NCI-H1930 (cell line): Measurements from ENCODE around the gene SLC7A6.

Experiments used
- DNase-seq, 2 experiments: peaks; one replicate each; lab custom pipeline; 2025; lab: John Stamatoyannopoulos, UW

SLC7A6 gene

DNA sequence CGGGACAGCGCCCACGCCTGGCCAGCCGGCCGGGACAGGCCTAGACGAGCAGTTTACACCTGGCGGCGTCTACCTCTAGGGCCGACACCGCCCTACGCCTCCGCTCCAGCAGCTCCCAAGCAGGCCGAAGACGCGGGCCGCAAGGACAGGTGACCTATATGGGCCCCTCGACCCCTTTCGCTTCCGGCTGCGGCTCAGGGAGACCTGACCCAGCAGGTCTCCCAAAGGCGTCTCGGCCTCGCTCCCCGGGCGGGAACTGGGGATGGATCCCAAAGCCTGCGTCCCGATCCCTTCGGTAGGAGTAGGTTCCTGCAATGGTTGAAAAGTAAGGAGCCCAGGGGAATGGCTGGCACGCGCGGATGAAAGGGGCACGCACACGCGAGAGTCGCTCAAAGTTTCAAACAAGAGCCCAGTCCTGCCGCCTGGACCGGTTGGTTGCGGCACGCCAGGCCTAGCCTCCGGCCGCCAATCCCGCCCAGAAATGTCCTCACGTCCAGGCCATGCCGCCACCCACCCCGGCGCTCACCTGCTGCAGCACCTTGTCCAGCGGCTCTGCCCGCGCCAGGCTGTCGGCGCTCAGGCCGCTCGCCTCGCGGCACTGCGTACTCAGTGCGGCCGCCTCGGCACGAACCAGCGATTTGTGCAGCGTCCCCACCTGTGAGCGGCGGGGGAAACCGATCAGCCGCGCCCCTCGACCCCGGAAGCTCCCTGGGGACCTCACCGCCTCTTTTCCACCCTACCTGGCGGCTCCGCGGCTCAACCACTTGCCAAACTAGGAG lies 29.0 kb upstream of the SLC7A6 start:
- DNase-seq: no peak

DNA sequence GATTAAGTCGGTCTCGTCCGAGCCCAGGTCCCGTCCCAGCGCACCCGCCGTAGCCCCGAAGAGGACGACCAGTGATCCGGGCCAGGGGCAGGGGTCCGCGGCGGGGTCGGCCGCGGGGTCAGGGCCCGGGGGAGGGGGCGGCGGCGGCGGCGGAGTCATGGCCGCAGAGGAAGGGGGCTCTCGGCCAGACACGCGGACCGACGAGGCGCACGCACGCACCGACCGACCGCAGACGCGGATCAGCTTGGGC lies 28.5 kb upstream of the SLC7A6 start, which contains the start of gene ESRP2:
Gene ESRP2 (minus strand): TSS at position 241 of the 250 bp plus-strand sequence. CDS start 82 bp downstream, at position 159.
- no peak for DNase-seq

DNA sequence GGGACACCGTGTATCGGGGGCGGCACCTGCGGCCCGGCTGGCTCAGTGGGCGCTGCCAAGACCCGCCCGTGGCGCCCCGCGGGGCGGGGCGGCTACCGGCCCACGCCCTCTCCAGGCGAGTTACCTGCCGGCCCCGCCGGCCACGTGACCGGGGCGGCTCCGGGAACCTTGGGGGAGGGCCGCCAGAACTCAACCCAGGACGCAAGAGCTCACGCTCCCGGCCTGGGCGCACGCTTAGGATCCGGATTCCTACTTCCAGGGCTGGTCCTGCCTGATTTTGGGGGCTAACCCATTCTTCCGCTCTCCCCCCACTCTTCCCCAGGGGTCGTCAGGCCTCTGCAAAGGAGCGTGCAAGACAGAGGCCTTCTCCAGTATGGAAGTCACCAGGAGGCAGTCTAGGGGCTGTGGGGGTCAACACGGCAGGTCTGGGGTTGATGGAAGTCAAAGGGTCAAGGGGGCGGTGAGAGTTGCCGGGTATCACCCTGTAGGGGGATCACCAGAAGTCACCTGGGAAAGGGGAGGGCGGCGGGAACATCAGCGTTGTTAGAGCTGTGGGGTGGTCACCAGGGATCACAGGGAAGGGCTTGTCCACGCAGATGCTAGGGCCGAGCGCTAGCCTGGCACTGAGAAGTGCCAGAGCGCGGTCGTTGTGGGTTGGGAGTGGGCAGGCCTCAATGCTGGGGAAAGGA lies 28.0 kb upstream of the SLC7A6 start:
- DNase-seq: no peak

DNA sequence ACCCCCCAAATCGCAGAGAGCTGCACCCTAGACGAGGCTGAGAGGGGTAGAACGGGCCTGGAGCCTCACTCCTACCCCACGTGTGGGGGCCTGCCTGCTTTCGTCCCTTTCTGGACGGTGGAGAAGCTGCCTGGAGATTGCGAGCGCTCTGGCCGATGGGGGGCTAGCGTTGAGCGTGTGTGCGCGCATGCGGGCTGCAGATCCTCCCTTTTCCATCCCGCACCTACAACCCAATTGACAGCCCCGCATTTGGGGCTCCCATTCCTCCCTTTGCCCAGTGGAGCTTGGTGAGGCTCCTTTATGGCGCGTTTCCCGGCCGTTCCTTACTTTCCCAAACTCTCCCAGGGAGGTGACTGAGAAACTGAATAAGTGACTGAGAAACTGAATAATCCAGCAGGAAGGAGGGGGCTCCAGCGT lies 27.5 kb upstream of the SLC7A6 start:
- DNase-seq: no peak

DNA sequence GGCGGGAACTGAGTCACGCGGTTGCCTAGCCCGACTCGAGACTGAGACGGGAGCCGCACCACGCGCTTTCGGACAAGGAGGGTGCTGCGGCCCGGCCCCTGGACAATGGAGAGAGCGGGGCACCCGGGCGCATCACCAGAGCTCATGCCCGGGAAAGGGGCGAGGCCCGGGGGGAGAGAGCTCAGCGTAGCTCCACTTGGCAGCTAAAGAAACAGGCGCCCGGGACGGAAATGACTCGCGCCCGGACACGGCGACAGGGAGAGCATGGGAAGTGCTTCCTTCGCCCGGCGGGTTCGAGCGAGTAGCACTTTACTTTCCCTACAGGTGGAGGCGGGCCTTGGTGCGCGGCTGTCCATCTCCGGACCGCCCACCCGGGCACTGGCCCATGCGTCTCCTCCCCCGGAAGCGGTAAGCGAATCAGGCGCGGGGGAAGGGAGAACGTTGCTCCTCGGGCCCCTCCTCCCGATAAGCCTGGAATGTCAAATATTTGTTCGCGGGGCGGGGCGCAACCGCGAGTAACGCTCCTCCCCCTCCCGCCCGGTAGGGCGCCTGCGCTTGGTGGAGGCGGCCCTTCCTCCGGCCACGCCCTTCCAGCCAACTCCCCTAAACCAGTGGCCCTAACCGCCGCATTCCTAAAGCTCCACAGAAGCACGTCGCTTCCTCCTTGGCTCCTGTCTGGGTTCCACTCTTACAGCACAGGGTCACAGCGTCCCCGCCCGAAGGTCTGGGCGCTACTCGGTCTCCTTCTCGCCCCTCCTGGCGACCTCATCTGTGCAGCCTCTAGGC lies 26.9 kb upstream of the SLC7A6 start:
- DNase-seq: peak; percentile 85 to 89

DNA sequence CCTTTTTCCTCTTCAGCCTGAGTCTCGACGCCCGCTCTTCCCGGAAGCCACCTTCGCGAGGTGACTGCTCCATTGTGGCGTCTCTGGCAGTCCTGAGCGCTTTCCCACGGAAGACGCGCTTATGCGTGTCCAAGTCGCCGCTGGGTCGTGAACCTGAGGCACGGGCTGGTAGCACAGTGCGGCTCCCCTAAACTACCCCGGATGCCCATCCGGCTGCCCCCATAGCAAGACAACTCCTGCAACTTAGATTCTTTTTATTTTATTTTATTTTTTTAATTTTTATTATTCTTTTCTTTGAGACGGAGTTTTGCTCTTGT lies 26.3 kb upstream of the SLC7A6 start:
- no peak for DNase-seq

DNA sequence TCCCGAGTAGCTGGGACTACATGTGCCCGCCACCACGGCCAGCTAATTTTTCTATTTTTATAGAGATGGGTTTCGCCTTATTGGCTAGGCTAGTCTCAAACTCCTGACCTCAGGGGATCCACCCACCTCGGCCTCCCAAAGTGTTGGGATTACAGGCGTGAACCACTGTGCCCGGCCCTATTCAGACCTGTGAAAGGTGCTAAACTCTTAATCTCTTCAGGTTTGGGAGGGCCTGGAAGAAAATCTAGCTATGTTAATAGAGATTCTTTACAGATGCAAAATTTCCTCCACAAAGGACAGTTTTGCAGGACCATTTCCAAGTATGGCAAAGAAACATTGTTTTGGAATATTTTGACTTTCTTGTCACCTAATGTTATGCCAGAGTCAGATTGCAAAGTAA lies 22.2 kb upstream of the SLC7A6 start:
- DNase-seq: no peak

DNA sequence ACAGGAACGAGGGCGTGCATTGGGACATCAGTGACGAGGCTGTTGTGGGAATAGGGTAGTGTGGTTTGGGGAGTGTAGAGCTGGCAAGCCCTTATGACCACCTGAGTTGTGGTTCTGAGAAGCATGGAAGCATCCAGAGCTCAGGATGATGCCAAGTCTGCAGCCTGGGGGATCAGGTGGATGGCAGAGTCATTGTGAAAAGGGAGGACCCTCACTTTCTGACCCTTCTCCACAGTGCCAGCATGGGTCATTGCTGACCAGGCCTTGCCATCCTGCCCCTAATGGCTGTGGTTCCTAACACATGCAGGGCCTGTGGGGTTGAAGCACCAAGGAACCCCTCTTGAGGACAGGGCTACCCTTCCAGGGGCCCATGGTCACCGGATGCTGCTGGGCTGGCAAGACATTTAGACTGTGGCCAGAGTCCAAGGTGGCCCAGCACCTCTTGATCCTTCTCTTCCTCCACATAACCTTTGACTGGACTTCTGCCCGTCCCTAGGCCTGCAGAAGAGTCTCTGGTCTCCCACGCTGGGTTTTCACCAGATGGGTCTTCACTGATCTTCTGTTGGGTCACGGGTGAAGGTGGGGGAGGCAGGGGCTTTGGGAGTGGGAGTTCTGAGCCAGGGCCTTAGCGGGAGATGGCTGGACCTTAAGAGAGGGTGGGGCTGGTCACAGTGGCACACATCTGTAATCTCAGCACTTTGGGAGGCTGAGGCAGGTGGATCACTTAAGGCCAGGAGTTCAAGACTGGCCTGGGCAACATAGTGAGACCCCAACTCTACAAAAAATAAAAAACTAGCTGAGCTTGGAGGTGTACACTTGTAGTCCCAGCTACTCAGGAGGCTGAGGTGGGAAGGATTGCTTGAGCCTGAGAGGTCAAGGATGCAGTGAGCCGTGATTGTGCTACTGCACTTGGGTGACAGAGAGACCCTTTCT lies 21.1 kb upstream of the SLC7A6 start:
- DNase-seq: no peak

DNA sequence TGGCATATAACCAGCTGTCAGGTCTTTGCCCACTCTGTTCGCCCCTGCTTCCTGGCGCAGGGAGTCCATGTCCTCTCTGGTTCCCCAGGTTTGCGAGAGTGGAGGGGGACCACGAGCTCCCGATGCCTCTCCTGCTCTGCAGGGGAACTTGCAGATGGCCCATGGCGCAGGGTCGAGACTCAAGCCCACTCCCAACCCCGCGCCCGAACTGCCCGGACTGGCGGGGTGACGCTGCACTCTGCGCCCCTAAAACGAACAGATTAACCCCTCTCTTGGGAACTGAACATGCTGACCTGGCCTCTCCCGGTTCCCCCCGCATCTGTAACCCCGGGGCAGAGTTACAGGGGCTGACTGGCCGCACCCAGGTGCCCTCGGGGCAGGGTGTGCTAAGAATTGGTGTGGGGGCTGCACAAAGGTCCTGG lies 19.8 kb upstream of the SLC7A6 start:
- DNase-seq: no peak

DNA sequence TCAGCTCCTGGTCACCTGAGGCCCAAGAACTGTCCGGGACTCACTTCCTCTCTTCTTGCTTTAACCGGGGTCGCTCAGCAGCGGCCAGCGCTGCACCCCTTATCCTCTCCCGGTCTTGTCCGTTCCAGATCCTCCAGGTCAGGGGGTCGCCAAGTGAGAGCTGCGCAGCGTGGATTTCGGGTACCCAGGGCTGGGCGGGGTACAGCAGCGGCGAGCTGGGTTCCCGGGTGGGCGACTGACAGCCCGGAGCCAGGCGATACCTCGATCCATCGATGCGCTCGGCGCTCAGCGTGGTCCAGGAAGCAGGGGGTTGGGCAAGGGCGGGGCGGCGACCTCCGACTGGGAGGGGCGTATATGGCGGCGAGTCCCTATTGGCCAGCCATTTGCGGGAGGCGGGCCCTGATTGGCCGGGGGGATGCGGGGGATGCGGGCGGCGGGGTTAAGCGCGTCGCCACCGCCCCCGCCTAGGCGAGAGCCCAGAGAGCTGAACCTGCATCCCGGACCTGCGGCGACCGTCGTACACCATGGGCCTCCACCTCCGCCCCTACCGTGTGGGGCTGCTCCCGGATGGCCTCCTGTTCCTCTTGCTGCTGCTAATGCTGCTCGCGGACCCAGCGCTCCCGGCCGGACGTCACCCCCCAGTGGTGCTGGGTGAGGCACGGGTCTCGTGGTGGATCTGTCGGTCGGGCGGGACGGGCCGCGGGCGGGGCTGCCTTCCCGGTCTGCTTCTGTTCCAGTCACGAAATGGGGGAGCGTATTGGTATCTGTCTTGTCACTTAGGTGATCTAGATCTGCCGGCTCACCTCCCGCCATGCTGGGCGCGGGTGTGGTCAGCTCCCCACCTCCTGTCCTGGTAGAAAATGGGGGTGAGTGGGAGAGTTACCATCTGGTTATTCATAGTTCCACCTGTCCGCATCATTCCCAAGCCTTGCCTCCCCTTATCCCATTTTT lies 19.1 kb upstream of the SLC7A6 start, which contains the start of gene PLA2G15:
Gene PLA2G15 (plus strand): TSS at position 471 of the 951 bp plus-strand sequence. CDS start 54 bp downstream, at position 525.
- peak; percentile 64 to 71 for DNase-seq

DNA sequence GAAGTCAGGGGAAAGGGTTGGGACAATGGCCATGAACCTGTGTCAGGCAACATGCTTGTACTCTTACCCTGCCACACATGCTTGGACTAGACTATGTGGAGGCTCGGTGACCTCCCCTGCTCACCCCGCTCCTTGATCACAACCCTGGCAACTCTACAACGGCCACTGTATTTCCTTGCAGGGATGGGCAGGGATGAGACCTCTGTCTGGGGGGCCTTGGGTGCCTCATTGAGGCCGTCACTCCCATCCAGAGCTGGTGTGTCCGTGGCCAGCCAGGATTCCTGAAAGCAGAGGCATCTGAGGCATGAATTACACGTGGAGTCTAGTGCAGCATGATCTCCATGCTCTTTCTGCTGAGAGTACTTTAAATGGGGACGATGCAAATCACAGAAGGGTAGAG lies 18.2 kb upstream of the SLC7A6 start:
- DNase-seq: no peak

DNA sequence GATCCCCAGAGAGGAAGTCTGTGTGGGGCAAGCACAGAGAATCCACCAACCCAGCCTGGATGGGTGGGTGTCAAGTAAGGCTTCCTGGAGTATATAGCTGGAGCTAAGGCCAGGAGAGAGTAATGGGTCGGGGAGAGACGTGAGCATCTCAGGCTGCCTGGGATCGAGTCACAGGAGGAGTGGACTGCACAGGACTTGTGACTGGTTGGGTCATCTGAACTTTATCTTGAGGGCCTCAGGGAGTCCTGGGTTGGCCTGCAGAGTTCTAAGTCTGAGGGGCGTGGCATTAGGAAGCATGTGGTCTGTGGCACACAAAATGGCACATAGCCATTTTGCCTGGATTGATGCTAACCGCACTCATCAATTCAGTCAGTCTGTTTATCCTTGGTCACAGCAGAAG lies 17.7 kb upstream of the SLC7A6 start:
- DNase-seq: no peak

DNA sequence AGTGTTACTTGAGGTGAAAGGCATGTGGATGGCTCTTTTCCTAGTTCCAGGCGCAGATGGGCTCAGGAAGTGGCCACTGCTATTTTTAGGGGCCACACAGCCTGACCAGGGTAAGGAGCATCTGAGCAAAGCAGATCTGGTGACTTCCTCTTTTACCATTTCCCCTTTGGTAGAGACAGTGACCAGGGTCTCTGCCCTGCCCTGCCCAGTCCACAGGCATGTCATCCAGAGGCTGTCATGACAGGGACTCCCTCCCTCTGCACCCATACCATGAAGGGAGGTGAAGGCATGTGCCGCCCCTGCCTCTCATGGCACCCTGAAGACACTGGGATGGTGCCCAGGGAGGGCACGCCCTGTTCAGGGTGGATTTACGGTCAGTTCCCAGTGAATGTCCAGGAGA lies 16.9 kb upstream of the SLC7A6 start:
- DNase-seq: no peak

DNA sequence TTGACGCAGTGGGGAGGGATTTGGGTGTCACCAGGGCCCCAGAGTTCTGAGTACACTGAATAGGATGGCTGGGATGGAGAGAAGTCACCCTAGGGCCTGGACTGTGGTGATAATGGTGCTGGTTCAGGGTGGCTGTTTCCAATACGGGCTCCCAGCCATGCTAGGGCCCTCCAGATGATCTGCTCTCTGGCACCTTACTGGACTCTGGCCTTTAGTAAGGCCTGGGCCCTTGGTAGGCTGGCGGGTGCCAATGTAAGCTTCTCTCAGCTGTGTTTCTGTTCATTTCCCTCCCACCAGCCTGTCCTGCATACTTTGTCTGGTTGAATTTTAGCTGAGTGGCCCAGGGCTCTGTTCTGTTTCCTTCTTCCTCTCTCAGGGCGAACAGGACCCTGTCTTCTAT lies 16.4 kb upstream of the SLC7A6 start:
- DNase-seq: no peak

DNA sequence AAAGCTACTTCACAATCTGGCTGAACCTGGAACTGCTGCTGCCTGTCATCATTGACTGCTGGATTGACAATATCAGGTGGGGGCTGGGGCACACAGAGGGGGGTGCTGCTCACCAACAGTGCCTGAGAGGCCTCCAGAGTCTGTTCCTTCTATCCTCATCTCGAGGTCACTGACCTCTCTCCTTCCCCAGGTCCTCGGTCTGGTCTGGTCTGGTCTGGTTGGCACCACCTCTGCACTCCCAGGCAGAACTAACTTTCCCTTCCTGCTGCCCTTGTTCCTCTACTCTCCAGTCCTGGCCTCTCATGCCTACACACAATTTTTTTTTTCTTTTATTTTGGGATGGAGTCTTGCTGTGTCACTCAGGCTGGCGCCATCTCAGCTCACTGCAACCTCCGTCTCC lies 15.0 kb upstream of the SLC7A6 start:
- no peak for DNase-seq

DNA sequence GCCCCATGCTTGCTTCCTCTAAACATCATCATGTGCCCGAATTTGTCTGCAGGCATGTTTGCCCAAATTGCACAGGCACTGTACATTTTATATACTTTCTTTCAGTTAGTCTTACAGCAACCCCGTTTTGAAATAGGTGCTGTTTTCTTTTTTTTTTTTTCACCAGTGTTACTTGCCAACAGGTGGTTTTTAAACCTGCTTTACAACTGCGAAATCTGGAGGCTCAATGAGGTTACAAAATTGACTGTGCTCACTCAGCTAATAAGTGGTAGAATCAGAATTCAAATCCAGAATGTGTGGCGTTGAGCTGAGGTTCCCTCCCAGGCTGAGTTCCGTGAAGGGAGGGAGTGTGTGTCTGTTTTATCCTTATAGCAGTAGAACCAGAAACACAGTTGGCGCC lies 13.4 kb upstream of the SLC7A6 start:
- DNase-seq: no peak

DNA sequence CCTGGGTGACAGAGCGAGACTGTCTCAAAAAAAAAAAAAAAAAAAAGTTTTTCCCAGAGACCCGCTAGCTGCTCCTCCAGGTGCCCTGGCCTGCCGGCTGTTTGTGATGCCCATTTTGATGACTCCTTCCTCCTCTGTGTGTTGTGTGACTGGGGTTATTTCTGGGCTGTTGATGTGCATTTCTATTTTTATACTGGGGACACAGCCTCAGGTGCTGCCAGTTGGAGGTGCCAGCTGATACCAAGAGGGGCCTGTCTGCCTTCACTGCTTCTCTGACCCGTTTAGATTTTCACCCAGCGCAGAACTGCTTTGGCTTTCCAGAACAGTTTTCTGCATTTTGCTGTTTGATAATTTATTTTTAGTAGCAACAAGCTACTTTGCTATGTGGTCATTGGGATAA lies 12.5 kb upstream of the SLC7A6 start:
- DNase-seq: no peak

DNA sequence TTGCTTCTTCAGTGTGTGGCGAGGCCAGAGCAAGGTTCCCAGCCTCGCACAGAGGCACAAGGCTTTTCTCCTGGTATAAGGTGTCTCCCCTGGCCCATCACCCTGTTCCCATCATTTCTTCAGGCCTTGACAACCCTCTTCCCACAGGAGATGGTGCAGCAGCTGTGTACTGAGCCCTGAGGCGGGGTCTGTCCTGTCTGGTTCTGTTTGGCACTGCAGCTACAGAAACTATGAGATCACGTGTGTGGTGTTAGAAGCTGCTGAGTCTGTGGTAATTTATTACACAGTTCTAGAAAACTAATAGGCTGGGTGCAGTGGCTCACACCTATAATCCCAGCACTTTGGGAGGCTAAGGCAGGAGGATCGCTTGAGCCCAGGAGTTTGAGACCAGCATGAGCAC lies 11.9 kb upstream of the SLC7A6 start:
- no peak for DNase-seq

DNA sequence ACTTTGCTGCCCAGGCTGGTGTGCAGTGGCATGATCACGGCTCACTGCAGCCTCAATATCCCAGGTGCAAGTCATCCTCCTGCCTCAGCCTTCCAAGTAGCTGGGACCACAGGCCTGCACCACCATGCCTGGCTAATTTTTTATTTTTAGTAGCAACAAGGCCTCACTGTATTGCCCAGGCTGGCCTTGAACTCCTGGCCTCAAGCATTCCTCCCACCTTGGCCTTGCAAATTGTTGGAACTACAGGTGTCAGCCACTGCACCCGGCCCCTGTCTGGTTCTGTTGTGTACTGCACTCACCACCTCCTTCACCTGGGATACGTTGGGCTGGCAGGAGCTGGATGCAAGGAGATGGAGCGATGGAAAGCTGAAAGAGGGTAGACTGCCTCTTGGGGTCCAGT lies 10.6 kb upstream of the SLC7A6 start:
- no peak for DNase-seq

DNA sequence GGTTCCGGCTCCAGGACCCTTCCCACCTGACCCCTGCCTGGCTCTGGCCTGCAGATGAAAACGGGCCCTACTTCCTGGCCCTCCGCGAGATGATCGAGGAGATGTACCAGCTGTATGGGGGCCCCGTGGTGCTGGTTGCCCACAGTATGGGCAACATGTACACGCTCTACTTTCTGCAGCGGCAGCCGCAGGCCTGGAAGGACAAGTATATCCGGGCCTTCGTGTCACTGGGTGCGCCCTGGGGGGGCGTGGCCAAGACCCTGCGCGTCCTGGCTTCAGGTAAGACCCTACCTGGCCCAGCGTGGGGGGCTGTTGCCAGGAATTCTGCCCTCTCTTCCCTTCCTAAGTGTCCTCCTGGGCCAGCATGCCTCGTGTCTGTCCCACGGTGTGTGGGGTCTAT lies 8.6 kb upstream of the SLC7A6 start:
- no peak for DNase-seq
